GM21423 (cell line): Measurements from ENCODE around the gene S100PBP.

Experiments
- ATAC-seq: cut with Tn5 transposase; IDR thresholded peaks from one replicate; pipeline ENCODE4 v1.9.1; 2021; ENCODE audit warnings: mild to moderate bottlenecking, moderate library complexity; ENCODE audit not compliant: unreplicated experiment

Gene S100PBP

GRCh38 chr1:32869923-32870614, 52.6 kb downstream of the S100PBP start:
- ATAC-seq, result no peak

GRCh38 chr1:32870615-32871363, 53.3 kb downstream of the S100PBP start, which contains the start of gene FNDC5:
TSS of gene FNDC5 (minus strand) at chr1:32870912.
- no peak for ATAC-seq

- ATAC-seq, result no peak
Measured at GRCh38 chr1:32871364-32872191, 54.1 kb downstream of the S100PBP start.

- no peak for ATAC-seq
Measured at GRCh38 chr1:32872192-32872460, 54.7 kb downstream of the S100PBP start.

GRCh38 chr1:32873484-32873883, 56.0 kb downstream of the S100PBP start:
- ATAC-seq, result no peak

- ATAC-seq, result no peak
Measured at GRCh38 chr1:32874860-32875752, 57.7 kb downstream of the S100PBP start.

GRCh38 chr1:32876341-32877210, 59.1 kb downstream of the S100PBP start:
- ATAC-seq, result no peak

GRCh38 chr1:32877211-32878110, 60.0 kb downstream of the S100PBP start:
- no peak for ATAC-seq

GRCh38 chr1:32878183-32878582, 60.7 kb downstream of the S100PBP start:
- no peak for ATAC-seq

- no peak for ATAC-seq
Measured at GRCh38 chr1:32878637-32879041, 61.2 kb downstream of the S100PBP start.

GRCh38 chr1:32881291-32881690, 63.8 kb downstream of the S100PBP start:
- ATAC-seq, result no peak

GRCh38 chr1:32881871-32882850, 64.7 kb downstream of the S100PBP start:
- no peak for ATAC-seq

GRCh38 chr1:32883338-32884031, 66.0 kb downstream of the S100PBP start:
- ATAC-seq, result no peak

GRCh38 chr1:32884032-32884372, 66.5 kb downstream of the S100PBP start:
- no peak for ATAC-seq

- ATAC-seq, result no peak
Measured at GRCh38 chr1:32884726-32885125, 67.3 kb downstream of the S100PBP start.

- no peak for ATAC-seq
Measured at GRCh38 chr1:32885676-32886003, 68.2 kb downstream of the S100PBP start.
